PFSK-1 (cell line): ENCODE measurements around the gene PRR14.

Experiments used
- FOXP2 ChIP-seq: optimal IDR thresholded peaks from 2 replicates; pipeline ENCODE3; 2011; ENCODE audit warnings: borderline replicate concordance, control low read depth, inconsistent platforms; ENCODE audit not compliant: insufficient read depth; ENCODE audit errors: extremely low read length, extremely low read depth
- POLR2AphosphoS5 ChIP-seq: IDR thresholded peaks from 2 replicates; pipeline ENCODE4 v1.6.1; 2012; ENCODE audit warnings: low read depth, mild to moderate bottlenecking, control low read depth, low read length, moderate library complexity
- SIN3A ChIP-seq: IDR thresholded peaks from 2 replicates; pipeline ENCODE4 v1.6.1; 2012; ENCODE audit warnings: mild to moderate bottlenecking, low read length, moderate library complexity, borderline replicate concordance; ENCODE audit not compliant: insufficient read depth
- TAF1 ChIP-seq: IDR thresholded peaks from 2 replicates; pipeline ENCODE4 v1.6.1; 2012; ENCODE audit warnings: low read length, control low read depth, borderline replicate concordance; ENCODE audit not compliant: insufficient read depth
- TF ChIP-seq, protein P1 (sequence below), 2 experiments: IDR thresholded peaks; 2 replicates each; pipeline versions ENCODE4 v1.6.1 to v1.8.0; 2011 to 2012; ENCODE audit warnings: low read depth in 2 of 2, low read length in 2 of 2, control low read depth in 1 of 2, inconsistent platforms in 1 of 2, mild to moderate bottlenecking in 1 of 2, moderate library complexity in 1 of 2; ENCODE audit not compliant: insufficient read depth in 1 of 2

GRCh38 chr16:30644334-30644830 lies 6.4 kb upstream of the PRR14 start:
- no peak for TF ChIP-seq TAF1
- no peak for TF ChIP-seq POLR2AphosphoS5
- TF ChIP-seq, protein P1, sequence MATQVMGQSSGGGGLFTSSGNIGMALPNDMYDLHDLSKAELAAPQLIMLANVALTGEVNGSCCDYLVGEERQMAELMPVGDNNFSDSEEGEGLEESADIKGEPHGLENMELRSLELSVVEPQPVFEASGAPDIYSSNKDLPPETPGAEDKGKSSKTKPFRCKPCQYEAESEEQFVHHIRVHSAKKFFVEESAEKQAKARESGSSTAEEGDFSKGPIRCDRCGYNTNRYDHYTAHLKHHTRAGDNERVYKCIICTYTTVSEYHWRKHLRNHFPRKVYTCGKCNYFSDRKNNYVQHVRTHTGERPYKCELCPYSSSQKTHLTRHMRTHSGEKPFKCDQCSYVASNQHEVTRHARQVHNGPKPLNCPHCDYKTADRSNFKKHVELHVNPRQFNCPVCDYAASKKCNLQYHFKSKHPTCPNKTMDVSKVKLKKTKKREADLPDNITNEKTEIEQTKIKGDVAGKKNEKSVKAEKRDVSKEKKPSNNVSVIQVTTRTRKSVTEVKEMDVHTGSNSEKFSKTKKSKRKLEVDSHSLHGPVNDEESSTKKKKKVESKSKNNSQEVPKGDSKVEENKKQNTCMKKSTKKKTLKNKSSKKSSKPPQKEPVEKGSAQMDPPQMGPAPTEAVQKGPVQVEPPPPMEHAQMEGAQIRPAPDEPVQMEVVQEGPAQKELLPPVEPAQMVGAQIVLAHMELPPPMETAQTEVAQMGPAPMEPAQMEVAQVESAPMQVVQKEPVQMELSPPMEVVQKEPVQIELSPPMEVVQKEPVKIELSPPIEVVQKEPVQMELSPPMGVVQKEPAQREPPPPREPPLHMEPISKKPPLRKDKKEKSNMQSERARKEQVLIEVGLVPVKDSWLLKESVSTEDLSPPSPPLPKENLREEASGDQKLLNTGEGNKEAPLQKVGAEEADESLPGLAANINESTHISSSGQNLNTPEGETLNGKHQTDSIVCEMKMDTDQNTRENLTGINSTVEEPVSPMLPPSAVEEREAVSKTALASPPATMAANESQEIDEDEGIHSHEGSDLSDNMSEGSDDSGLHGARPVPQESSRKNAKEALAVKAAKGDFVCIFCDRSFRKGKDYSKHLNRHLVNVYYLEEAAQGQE (IDR thresholded peaks at IDR 0.05; ENCODE audit: insufficient read depth in 1 of 2, low read depth in 2 of 2, low read length in 2 of 2): no peak
- no peak for TF ChIP-seq SIN3A
- TF ChIP-seq FOXP2: no peak
